Measurements from ENCODE around the gene CALD1.

CALD1 gene

DNA sequence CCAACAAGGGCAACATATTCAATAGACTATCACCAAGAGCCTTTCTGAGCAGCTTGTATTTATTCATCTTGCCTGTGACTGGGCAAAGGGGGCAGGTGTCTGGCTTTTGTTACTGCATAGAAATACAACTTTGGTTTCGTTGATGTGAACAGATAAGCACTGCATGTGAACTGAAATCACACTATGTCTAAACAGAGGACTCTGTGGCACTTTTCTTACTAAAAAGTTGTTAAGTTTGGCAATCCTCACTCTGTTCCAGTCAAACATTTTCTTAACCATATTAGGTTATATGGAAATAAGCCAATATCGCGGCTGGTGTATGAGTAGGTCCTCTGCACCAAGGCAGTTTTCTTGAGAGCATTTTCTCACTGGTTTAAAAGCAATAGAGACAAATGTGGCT is 48.5 kb downstream of the CALD1 start:
- no peak for DNase-seq (ENCODE audit: low read depth)

DNA sequence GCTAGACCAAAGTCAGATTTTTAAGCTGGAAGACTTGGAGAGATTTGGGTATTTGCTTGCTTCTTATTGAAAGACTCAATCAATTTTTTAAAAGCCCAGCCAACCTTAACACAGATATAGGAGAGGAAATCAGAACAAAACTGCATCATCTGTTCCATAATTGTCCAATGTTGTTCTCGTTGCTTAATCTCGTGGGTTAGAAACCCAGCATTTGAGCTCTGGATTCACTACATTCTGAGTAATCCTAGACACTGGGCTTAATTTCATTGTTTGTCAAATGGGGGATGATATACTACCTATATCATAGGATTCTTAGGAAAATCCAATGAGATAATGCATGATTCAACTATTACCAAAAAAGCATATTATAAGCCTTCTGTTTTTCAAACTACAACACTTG is 48.9 kb downstream of the CALD1 start:
- no peak for DNase-seq (ENCODE audit: low read depth)

DNA sequence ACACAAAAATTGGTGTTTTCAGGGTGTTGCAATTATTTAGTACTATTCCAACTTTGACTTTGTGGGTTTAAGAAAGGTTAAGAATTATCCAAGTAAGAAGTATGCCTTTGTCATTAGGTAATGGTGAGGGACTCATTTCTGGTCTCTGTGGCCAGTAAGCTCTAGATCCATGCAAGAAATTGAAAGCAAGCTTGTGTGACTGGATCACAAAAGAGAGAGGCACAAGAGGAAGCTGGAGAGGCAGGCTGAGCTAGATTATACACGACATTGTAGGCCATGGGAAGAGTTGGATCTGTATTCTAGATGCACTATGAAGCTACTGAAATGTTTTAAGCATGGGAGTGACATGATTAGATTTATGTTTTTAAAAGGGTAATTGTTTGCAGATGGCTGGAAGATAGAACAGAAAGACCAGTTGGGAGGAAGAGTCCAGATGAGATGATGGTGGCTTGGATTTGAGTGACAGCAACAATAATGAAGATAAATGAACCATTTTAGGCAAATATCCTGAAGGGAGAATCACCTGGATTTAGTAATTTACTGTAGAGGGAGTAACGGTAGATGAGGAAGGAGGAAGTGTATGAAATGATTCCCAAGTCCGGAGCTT is 50.0 kb downstream of the CALD1 start:
- no peak for DNase-seq (ENCODE audit: low read depth)

DNA sequence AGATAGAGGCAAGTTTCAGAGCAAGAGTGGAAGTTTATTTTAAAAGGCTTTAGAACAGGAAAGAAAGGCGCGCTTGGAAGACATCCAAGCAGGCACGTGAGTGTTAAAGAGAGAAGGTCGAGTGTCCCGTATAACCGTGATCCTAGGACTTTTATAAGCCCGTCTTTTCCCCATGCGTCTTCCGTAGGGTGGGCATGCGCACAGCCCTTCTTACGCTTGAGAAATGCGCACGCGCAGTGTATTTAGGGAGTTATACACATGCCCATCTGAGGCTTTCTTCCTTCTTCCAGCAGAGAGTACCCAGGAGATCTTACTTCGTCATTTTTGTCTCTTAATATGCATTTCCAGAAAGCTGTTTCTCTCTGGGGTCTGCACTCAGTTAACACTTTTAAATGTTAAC is 52.4 kb downstream of the CALD1 start:
- DNase-seq (ENCODE audit: low read depth), result no peak

DNA sequence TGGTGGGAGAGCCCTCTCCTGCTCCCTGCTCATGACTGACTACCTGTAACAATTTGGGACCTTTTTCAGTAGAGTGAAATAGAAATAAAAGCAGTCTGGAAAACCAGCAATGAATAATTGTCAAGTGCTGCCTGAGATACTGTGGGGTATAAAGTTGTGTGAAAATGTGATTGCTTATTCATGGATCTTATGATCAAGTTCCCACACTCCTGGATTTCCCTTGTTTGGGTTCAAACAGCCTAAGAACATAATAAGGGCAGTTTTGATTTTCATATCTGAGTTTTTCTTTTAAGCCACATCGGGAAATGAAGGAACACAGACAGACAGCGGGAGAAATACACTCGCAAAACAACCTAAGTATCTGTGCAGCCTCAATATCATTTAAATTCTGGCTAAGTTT is 52.9 kb downstream of the CALD1 start:
- DNase-seq (ENCODE audit: low read depth), result no peak

DNA sequence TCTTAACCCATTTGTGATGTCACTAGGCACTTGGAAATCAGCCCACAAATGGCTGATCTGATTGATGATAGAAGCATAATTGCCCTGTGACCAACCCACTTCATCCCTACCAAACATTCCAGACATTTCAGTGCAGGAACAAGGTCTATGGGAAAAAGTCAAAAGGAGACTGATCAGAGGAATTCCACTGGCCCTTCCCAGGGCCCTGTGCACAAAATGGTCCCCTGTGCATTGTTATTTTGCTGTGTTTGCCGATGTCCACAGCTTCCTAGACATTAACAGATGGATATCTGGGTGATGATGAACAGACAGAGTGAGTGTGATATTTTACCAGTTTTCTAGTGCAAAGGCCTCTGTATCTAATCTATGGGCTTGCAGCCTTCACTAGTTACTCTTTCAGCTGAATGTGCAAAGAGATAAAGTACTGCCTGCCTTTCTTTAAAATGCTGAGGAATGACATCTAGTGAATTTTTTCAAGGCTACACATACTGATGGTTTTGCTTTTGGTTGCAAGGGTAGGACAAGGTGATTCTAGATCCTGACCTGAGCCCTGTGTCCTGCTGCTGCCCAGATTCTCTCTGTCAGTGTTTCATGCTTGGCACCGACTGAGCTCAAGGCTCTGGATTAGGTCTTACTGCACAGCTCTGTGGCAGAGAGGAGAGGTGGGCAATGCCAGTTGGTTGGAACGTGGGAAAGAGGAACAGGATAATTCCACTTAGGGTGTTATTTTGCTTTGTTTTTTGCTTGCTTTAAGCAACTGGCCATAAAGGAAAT is 55.4 kb downstream of the CALD1 start:
- DNase-seq (ENCODE audit: low read depth), result no peak

DNA sequence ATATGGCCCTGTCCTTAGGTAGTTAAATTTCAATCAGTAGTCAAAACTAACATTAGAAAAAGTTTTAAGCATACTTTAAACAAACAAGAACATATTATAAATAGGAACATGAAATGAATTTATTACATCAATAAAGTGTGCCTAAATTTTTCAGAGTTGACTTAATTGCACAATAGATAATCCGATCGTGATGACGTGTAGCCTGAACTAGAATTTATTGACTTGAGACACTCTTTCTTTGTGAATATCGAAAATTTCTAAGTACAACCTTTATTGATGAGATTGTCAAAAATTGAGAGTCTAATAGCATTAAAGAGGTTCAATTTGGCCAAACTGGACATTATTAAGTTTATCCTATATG is 56.0 kb downstream of the CALD1 start:
- no peak for DNase-seq (ENCODE audit: low read depth)

DNA sequence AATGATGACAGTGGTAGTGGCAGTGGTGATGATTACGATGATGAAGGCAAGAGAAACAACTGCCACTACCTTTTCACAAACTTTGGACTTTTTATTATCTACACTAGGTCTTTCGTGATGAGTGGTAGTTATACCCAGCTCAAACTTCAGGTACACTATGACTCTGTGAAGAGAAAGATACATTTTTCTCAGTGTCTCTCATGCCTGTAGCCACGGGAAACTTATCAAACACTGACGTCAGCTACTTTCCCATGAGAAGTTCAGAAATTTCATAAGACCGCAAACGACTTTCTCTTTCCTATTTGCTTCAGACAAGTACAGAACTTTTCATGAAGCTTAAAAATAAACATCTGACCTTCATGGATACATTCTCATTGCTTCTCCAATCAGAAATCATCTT is 57.0 kb downstream of the CALD1 start:
- no peak for DNase-seq (ENCODE audit: low read depth)

DNA sequence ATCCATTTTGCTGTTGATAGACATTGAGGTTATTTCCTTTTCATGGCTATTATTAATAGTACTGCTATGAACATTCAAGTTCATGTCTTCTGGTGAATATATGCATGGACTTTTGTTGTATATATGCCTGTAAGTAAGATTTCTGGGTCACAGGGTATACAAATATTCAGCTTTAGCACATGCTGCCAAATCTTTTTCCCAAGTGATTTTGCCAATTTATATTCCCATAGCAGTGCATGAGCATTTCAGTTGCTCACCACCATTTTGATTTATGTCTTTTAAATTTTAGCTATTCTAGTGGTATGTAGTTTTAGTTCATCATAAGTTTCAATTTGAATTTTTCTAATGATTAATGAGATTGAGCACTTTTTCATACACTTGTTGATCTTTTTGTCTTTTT is 59.9 kb downstream of the CALD1 start:
- no peak for DNase-seq (ENCODE audit: low read depth)

DNA sequence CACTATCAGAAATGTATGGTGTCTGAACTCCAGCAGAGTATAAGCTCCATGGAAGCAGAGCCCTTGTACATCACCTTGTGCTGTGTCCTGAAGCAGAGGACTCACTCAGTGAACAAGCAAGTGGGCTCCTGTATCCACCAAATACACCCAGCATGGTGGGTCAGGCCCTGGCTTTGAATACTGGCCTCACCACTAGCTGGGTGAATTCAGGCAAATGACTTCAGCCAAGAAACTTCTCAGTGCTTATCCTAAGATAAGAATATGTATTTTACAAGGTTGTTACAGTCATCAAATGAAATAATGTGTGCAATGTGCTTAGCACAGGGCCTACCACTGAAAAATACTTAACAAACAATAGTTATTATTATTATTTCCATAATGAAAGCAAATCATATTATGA is 62.6 kb downstream of the CALD1 start:
- DNase-seq (ENCODE audit: low read depth), result no peak

DNA sequence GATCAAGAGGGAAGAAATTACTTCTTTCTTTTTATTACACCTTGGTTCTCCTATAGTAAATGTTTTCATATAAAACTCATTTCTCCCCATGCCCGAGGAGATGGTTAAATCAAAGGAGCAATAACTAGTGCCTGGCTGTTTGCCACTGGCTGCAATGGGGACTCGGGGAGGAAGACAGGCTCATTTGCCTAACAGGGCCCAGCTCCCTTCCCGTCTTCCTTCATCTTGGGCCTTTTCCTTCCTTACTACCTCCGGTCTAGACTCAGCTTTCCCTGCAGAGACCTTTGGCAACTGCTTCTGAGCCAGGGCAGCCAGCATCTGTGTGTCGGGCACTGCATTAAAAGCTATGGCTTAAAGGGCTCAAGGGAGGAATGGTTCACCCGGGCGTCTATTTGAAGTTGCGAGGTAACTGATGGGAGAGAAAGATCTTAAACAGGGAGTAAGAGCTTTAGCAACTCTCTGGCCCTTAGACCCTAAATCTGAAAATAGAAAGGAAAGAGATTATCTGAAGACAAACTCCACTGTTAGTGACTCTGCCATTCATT is 63.5 kb downstream of the CALD1 start:
- no peak for DNase-seq (ENCODE audit: low read depth)

DNA sequence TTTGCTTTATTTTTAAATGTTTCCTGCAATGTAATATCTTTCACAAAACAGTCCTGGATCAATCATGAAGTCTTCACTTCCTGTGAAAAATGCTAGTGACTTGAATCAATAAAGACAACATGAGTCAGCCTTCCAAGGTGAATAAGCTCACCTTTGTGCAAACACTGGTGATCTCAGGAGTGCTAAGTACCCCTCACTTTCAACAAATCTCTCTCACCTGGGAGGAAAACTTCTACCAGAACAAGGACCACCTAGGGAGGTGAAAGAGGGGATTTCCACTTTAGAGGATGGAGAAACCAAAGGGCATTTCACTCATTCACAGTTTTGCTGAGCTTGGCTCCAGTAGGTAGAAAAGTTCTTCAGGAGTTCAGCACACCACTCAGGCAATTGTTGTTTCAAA is 64.8 kb downstream of the CALD1 start:
- no peak for DNase-seq (ENCODE audit: low read depth)

DNA sequence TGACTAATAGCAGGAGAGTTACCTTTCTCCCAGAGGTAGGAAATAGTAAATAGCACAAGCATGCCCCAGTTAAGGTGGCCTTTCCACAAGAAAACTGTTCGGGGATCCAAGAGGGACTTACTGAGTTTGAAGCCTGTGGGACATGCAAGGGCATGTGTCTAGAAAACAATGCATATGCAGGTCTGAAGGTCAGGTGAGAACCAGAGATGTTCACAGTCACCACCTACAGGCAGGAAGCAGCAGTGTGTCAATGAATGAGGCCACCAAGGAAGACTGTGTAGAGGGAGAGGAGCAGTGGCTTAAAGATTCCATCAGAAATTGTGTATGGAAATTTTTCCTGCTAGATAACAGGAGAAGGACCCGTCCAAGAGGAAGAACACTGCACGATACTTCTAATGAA is 66.0 kb downstream of the CALD1 start:
- DNase-seq (ENCODE audit: low read depth), result no peak

DNA sequence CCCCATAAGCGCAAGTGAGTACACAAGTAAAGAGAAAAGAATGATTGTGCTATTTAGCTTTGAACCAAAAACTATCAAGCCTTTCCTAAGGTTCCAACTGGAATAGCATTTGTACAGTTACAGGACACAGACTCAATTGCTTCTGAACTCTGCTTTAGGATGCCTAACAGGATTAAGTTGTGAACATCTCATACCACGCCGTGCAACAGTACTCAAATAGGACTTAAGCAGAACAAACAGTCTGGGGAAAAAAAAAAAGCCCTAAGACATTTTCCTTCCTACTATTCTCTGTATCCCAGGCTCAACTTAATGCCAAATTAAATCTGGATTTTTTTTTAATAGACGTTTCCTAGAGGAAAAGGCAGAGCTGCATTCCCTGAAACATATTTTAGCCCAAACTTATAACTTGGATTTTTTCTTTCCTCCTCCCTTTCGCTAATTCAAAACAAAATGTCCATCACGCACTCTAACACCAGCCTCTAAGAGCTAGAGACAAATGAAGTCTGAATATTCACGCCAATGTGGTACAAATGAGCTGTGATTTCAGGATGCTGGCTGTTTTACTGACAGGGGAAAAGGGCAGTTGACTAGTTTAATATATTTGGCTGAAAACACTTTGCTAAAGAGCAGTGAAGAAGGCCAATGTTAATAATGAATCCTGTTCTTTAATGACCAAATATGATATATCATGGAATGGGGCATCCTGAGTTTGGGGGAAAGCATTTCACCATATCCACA is 68.6 kb downstream of the CALD1 start:
- DNase-seq (ENCODE audit: low read depth), result no peak

DNA sequence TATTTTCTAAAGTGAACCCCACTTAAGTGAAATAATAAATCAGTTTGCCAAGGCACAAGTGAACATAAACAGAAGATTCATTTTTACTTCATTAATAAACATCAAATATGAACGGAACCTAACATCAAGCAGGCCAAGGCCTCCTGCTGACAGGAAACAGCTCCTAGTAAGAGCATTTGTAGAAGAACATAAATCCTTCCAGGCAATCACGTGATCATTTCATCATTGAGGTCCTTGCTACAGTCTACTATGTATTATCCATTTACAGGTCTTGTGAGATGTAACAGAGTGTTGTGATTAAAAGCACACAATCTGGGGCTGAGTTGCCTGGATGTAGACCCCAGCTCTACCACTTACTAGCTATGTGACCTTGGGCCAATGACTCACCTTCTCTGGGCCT is 70.6 kb downstream of the CALD1 start:
- no peak for DNase-seq (ENCODE audit: low read depth)

DNA sequence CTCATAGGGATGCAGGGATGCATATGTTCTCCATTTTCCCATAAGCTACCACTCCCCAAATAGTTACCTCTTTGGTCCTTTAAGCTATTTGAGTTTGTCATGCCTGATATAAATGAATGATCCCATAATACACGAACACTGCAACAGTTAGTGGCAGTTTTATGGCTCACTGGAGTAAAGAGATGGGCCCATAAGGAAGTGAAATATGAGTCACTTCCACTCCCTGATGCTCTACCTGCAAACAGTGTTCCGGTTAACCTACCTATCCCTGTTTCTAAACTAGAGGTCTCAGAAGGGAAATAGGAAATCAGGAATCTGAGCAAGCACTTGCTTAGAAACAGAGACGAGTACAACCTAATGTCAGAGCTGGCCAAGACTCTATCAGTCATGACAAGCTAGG is 71.7 kb downstream of the CALD1 start:
- DNase-seq (ENCODE audit: low read depth), result no peak

DNA sequence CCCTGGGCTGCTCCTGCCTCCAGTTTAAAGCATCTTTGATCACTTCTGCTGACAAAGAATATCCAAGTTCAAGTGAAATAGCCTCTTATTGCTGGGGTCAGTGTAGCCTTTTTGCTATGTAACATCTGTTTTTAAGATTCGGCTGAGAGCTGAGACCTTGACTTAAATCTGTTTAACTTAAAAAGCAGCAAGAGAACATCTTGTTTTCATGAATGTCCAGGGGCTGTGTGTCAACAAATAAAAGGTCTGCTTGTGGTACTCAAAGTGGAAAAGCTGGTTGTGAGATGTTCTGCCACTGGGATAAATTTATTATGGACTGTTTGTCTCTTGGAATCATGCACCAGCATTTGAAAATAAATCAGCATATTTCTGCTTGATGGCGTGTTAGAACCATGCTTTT is 73.2 kb downstream of the CALD1 start:
- no peak for DNase-seq (ENCODE audit: low read depth)

DNA sequence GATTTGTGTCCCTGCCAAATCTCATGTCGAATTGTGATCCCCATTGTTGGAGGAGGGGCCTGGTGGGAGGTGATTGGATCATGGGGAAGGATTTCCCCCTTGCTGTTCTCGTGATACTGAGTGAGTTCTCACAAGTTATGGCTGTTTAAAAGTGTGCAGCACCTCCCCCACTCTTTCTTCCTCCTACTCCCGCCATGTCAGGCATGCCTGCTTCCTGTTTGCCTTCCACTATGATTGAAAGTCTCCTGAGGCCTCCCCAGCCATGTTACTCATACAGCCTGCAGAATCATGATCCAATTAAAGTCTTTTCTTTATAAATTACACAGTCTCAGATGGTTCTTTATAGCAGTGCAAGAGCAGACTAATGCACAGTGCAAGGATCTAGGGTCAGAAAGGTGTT is 75.4 kb downstream of the CALD1 start:
- no peak for DNase-seq (ENCODE audit: low read depth)

DNA sequence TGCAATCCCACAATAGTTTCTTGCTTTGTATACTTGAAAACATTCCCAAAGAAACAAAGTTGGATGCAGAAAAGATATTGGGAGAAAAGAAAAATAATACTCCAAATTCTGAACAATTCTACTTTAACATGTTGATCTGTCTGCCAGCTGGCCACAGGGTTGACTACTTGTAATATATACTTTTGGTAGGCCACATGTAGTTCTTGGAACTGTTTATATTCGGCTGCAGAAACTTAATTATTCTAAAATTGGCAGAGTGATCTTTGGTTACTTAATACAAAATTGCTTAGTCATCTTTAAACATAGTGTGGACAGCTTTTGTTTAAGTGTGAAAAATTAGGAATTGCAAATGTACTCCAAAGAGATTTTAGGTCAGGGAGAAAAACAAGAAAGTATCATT is 76.0 kb downstream of the CALD1 start:
- no peak for DNase-seq (ENCODE audit: low read depth)

DNA sequence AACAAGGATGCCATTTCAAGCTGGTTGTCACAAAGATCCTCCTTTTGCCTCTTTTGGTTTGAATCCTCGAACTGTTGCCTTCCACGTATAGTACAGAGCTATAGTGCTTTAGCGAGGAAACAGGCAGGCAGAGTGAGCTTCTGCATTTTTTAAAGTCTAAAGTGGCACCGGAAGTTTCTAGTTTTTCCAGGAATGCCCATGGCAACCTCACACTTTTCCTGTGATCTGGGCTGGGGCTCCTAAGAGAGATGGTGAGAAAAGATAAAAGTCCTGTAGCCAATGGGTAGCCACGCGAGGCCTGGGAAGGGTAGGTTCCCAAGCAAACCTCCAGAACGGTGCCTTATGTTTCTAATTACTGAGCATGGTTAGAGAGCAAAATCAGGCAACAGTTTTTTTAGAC is 76.7 kb downstream of the CALD1 start:
- no peak for DNase-seq (ENCODE audit: low read depth)

DNA sequence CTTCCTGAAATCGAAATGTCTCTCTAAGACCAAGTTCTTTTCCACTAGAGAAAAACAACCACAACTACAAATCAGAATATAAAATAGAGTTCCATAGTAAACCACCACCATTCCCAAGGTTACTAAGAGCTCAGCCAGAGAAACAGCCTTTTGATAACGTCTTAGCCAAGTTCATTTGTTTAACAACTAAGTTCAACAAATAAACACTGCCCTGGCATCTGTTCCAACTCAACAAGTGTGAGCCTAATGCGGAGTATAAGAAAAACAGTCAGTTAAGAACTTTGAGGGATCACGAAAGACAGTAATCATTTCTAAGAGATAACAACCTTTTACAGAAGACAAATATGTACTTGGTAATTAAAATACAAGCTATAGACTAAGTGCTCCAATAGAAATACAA is 77.3 kb downstream of the CALD1 start:
- no peak for DNase-seq (ENCODE audit: low read depth)

DNA sequence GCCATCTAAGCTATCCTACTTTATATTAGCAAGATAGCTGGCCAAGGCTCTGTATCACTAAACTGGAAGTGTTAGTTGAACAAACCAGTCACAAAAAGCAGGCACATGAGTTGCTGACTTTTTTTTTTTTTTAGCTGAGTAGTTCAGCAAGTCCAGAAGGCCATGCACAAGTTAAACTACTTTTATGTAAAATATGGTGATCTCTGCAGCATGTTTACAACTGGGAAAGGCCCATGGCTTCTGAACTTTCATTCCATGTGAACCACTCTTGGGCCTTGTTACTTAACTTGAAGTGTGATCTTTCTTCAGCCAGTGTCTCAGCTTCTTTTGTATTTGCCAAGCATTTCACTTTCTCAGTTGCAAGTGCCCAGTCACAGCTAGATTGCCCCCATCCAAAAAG is 78.5 kb downstream of the CALD1 start:
- no peak for DNase-seq (ENCODE audit: low read depth)

DNA sequence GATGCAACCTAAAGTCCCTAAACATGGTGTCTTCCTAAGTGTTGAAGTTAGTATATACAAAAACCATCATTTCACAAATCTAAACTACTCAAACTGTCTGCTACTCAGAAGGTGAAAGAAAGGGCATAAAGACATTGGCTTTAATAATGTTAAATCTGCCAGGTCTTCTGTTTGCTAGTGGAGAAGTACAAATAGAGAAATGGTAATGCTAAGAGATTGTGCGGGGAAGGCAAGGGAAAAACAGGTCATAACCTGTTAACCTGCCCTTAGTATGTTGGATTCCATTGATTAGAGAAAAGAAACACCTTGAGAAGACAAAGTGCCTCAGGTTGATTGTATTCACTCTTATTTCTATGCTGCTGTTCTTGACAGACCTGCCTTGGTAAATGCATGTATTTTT is 80.3 kb downstream of the CALD1 start:
- DNase-seq (ENCODE audit: low read depth), result no peak

Data from activated T-helper 1 cell treated with Interleukin-2 at 50 U/mL for 16 hours (primary cell).